WTC11 (cell line): Measurements from ENCODE around the gene IYD. TPM values are rescaled to one million over a fixed set of nuclear protein-coding genes. Genes with fewer than 3 reads are reported as not detected.

ENCODE experiments used
- ATAC-seq: fragments of 200-7000 bp; cut with Tn5 transposase; 2 replicates; pipeline ENCODE4 v1.10.0; 2021; ENCODE audit warnings: mild to moderate bottlenecking, moderate library complexity
- CTCF ChIA-PET: fragments of 300-600 bp; sonication (Branson Sonifier 250); formaldehyde crosslinking; loops from one replicate; lab custom pipeline; 2021; ENCODE audit warnings: antibody characterized with exemption; lab: Charles Lee
- POLR2A ChIA-PET: fragments of 350-600 bp; sonication (Branson Sonifier 250); formaldehyde crosslinking; loops from one replicate; lab custom pipeline; 2021; ENCODE audit warnings: antibody characterized with exemption; lab: Charles Lee
- DNase-seq: peaks from one replicate; pipeline ENCODE4 v3.0.0; 2021; ENCODE audit warnings: low spot score
- H3K27ac Mint-ChIP-seq: 2 replicates; pipeline ENCODE4 v1.8.0; 2021; ENCODE audit warnings: mixed read lengths
- H3K27me3 Mint-ChIP-seq: 2 replicates; pipeline ENCODE4 v1.8.0; 2021; ENCODE audit warnings: low read depth, mild to moderate bottlenecking, moderate library complexity, mixed read lengths
- H3K36me3 Mint-ChIP-seq: 2 replicates; pipeline ENCODE4 v1.8.0; 2021; ENCODE audit warnings: mixed read lengths
- H3K4me1 Mint-ChIP-seq: 2 replicates; pipeline ENCODE4 v1.8.0; 2022; ENCODE audit warnings: mixed read lengths
- H3K4me3 Mint-ChIP-seq: 2 replicates; pipeline ENCODE4 v1.8.0; 2021; ENCODE audit warnings: mild to moderate bottlenecking, moderate library complexity, mixed read lengths
- H3K9me3 Mint-ChIP-seq: 2 replicates; pipeline ENCODE4 v1.8.0; 2021; ENCODE audit warnings: mixed read lengths
- CREB1 ChIP-seq: sonication (generic); formaldehyde crosslinking; IDR thresholded peaks from 2 replicates; pipeline ENCODE4 v1.8.0; 2023; ENCODE audit warnings: mild to moderate bottlenecking, missing genetic modification reagents
- ELF4 ChIP-seq: sonication (generic); formaldehyde crosslinking; IDR thresholded peaks from 2 replicates; pipeline ENCODE4 v1.8.1; 2022; ENCODE audit warnings: low read depth, mild to moderate bottlenecking, moderate library complexity, missing genetic modification reagents
- JAZF1 ChIP-seq: fragments of 250-450 bp; sonication (Bioruptor Pico); IDR thresholded peaks from 2 replicates; pipeline ENCODE4 v1.9.0; 2021; ENCODE audit warnings: moderate library complexity, mild to moderate bottlenecking, inconsistent platforms
- JUN ChIP-seq: sonication (generic); formaldehyde crosslinking; IDR thresholded peaks from 2 replicates; pipeline ENCODE4 v1.8.0; 2023; ENCODE audit warnings: mild to moderate bottlenecking, missing genetic modification reagents
- MYBL2 ChIP-seq: sonication (generic); formaldehyde crosslinking; IDR thresholded peaks from 2 replicates; pipeline ENCODE4 v1.8.1; 2023; ENCODE audit warnings: mild to moderate bottlenecking, moderate library complexity, missing genetic modification reagents
- RORB ChIP-seq: fragments of 250-450 bp; sonication (Bioruptor Pico); IDR thresholded peaks from 2 replicates; pipeline ENCODE4 v1.9.0; 2021; ENCODE audit warnings: mild to moderate bottlenecking
- SOX15 ChIP-seq: fragments of 250-450 bp; sonication (Bioruptor Pico); IDR thresholded peaks from 2 replicates; pipeline ENCODE4 v1.9.0; 2021; ENCODE audit warnings: mild to moderate bottlenecking
- TEAD4 ChIP-seq: sonication (generic); formaldehyde crosslinking; IDR thresholded peaks from 2 replicates; pipeline ENCODE4 v1.8.0; 2022; ENCODE audit warnings: mild to moderate bottlenecking, missing genetic modification reagents
- ZNF138 ChIP-seq: sonication (generic); formaldehyde crosslinking; conservative IDR thresholded peaks from 2 replicates; pipeline ENCODE4 v1.8.1; 2022; ENCODE audit warnings: mild to moderate bottlenecking, moderate library complexity, missing genetic modification reagents
- ZNF232 ChIP-seq: sonication (generic); formaldehyde crosslinking; IDR thresholded peaks from 2 replicates; pipeline ENCODE4 v1.8.0; 2022; ENCODE audit warnings: mild to moderate bottlenecking, missing genetic modification reagents
- ZNF263 ChIP-seq: sonication (generic); formaldehyde crosslinking; IDR thresholded peaks from 2 replicates; pipeline ENCODE4 v1.8.1; 2022; ENCODE audit warnings: low read depth, mild to moderate bottlenecking, moderate library complexity, missing genetic modification reagents
- ZNF396 ChIP-seq: fragments of 250-450 bp; sonication (Bioruptor Pico); IDR thresholded peaks from 2 replicates; pipeline ENCODE4 v1.8.0; 2021; ENCODE audit warnings: mild to moderate bottlenecking, moderate library complexity, borderline replicate concordance
- total RNA-seq: library from RNA; stranded (reverse); gene quantifications from 3 replicates; pipeline ENCODE4 v1.2.3, GENCODE V29; 2021
- TF ChIP-seq, protein P1 (sequence below): sonication (generic); formaldehyde crosslinking; IDR thresholded peaks from 2 replicates; pipeline ENCODE4 v1.8.0; 2022; ENCODE audit warnings: missing genetic modification reagents
- TF ChIP-seq, protein P2 (sequence below): sonication (generic); formaldehyde crosslinking; IDR thresholded peaks from 2 replicates; pipeline ENCODE4 v1.8.0; 2022; ENCODE audit warnings: mild to moderate bottlenecking, missing genetic modification reagents
- TF ChIP-seq, protein P3 (sequence below): sonication (generic); formaldehyde crosslinking; IDR thresholded peaks from 2 replicates; pipeline ENCODE4 v1.8.1; 2022; ENCODE audit warnings: low read depth, mild to moderate bottlenecking, moderate library complexity, missing genetic modification reagents, borderline replicate concordance
- TF ChIP-seq, protein P4 (sequence below): sonication (generic); formaldehyde crosslinking; IDR thresholded peaks from 2 replicates; pipeline ENCODE4 v1.8.1; 2023; ENCODE audit warnings: mild to moderate bottlenecking, moderate library complexity, missing genetic modification reagents
- TF ChIP-seq, protein P5 (sequence below): sonication (generic); formaldehyde crosslinking; IDR thresholded peaks from 2 replicates; pipeline ENCODE4 v1.8.1; 2022; ENCODE audit warnings: low read depth, missing genetic modification reagents, borderline replicate concordance
- TF ChIP-seq, protein P6 (sequence below): sonication (generic); formaldehyde crosslinking; IDR thresholded peaks from 2 replicates; pipeline ENCODE4 v1.8.1; 2023; ENCODE audit warnings: mild to moderate bottlenecking, missing genetic modification reagents

IYD gene
- total RNA-seq, 1 experiment from 2014 or later: not detected

DNA sequence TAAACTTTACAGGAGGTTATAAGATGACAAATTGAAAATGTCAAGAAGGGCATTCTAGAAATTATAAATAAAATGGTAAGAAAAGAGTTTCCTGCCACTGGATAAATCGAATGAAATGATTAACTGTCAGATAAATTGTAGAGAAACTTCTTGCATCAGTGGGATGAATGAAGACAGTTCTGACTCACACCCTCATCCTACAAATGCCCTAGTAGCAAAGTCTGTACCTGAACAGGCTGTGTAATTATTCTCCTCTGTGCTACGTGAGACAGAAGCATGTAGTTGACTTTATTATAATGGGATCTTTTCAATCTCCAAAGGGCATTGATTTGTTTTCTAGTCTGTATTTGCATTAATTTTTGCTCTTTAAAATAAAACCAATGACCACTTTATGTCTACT is 47.3 kb downstream of the IYD start (continued):
- TF ChIP-seq, protein P1, sequence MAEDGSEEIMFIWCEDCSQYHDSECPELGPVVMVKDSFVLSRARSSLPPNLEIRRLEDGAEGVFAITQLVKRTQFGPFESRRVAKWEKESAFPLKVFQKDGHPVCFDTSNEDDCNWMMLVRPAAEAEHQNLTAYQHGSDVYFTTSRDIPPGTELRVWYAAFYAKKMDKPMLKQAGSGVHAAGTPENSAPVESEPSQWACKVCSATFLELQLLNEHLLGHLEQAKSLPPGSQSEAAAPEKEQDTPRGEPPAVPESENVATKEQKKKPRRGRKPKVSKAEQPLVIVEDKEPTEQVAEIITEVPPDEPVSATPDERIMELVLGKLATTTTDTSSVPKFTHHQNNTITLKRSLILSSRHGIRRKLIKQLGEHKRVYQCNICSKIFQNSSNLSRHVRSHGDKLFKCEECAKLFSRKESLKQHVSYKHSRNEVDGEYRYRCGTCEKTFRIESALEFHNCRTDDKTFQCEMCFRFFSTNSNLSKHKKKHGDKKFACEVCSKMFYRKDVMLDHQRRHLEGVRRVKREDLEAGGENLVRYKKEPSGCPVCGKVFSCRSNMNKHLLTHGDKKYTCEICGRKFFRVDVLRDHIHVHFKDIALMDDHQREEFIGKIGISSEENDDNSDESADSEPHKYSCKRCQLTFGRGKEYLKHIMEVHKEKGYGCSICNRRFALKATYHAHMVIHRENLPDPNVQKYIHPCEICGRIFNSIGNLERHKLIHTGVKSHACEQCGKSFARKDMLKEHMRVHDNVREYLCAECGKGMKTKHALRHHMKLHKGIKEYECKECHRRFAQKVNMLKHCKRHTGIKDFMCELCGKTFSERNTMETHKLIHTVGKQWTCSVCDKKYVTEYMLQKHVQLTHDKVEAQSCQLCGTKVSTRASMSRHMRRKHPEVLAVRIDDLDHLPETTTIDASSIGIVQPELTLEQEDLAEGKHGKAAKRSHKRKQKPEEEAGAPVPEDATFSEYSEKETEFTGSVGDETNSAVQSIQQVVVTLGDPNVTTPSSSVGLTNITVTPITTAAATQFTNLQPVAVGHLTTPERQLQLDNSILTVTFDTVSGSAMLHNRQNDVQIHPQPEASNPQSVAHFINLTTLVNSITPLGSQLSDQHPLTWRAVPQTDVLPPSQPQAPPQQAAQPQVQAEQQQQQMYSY (CRISPR knock-in tag): no peak

DNA sequence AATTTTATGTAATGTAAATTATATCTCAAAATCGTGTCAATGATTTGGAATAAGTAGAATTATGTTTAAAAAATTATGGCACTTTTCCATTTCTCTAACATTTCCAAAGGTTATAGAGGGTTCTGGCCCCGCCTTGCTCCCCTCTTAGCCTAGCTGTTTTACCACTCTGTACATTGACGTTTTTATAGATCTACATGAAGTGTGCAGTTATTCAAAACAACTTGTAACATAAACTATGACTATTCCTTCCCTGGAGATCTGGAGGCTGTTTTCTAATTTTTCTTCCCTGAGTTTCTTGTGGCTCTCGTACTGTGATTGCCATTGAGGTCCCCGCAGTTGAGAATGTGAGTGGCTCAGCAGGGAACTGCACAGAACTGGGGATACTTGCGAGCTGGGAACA is 48.4 kb downstream of the IYD start:
- ChIA-PET CTCF (interaction anchor here (0.6 to 2.8 kb wide), 11 partner anchors 22 to 400 kb away, joined by 3 to 40 read pairs (median 10); partner anchors contain the start of gene PLEKHG1), POLR2A (no interaction called here)
- Mint-ChIP-seq H3K27me3 (no peaks in the 10 kb centered on the region), H3K4me3 (no peak overlapping the region), H3K36me3 (0 out of 2 replicates have a peak, but pooled peaks cover 2% of the 10 kb centered on the region), H3K4me1 (peaks cover 6% of the 10 kb centered on the region), H3K9me3 (peaks cover 20% of the 10 kb centered on the region), H3K27ac (no peak overlapping the region)
- DNase-seq (no peak), ATAC-seq (no peak)
- TF ChIP-seq, protein P2, sequence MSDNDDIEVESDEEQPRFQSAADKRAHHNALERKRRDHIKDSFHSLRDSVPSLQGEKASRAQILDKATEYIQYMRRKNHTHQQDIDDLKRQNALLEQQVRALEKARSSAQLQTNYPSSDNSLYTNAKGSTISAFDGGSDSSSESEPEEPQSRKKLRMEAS (CRISPR knock-in tag): no peak
- TF ChIP-seq JAZF1 (CRISPR knock-in tag): no peak
- no peak for TF ChIP-seq ELF4 (CRISPR knock-in tag)
- TF ChIP-seq CREB1 (CRISPR knock-in tag): no peak

DNA sequence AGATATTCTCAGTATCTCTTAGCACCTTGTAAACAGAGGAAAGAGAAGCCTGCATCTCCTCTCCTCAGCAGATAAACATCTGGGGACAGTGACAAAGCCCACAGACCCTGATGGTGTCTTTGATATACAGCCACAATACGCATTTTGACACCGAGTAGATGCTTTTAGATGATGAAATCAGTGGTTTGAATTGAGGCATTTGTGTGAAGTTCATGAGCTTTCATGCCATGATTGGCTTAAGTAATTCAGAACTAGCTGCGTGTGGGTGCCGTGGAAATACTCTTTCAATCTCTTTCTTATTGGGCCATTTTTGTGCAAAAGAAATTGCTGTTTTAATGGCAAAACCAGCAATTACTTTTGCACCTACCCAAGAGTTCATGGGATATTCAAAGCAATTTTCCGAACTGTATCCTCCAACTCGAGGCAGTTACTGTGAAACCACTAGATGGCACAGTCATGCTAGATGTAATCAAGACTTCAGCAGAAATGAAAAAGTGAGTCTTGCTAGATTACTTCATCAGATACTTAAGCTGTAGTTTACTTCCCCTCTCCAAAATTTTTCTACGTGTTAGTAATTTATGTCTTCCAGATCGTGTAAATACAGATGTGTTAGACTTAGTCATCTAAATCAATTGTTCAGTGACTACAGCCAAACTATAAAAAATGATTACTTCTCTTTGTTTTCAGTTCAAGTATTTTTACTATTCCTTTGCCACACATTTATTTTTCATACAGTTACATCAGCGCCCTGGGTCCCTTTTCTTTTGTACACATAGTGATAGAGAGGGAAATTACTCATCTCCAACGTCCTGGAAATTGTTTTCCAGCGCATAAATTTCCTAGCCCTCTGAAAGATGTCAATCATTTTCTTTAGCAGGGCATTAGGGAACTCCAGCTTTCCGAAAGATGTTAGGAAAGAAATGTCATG is 49.4 kb downstream of the IYD start:
- no peak overlapping the region for H3K27ac Mint-ChIP-seq

More for the DNA sequence above, 49.4 kb downstream of the IYD start:
- ChIA-PET CTCF (interaction anchor here (0.6 to 2.8 kb wide), 26 partner anchors 11 to 402 kb away, joined by 3 to 40 read pairs (median 4); partner anchors contain the start of gene PLEKHG1), POLR2A (interaction anchor here (1.0 to 1.3 kb wide), 2 partner anchors 181 to 397 kb away, joined by 3 to 6 read pairs; partner anchors contain the start of gene PLEKHG1)
- DNase-seq: no peak
- ATAC-seq: peak; percentile 67
- H3K27me3 Mint-ChIP-seq: no peaks in the 10 kb centered on the region
- peaks cover 18% of the 10 kb centered on the region for H3K9me3 Mint-ChIP-seq
- peaks cover 6% of the 10 kb centered on the region for H3K4me1 Mint-ChIP-seq
- H3K4me3 Mint-ChIP-seq: no peak overlapping the region
- 0 out of 2 replicates have a peak, but pooled peaks cover 2% of the 10 kb centered on the region for H3K36me3 Mint-ChIP-seq
- TF ChIP-seq ELF4 (CRISPR knock-in tag) (no peak), RORB (no peak), ZNF263 (CRISPR knock-in tag) (no peak), MYBL2 (CRISPR knock-in tag) (no peak), SOX15 (CRISPR knock-in tag) (no peak), TEAD4 (CRISPR knock-in tag) (no peak), ZNF396 (CRISPR knock-in tag) (no peak), JUN (no peak), ZNF138 (CRISPR knock-in tag) (no peak), ZNF232 (CRISPR knock-in tag) (no peak)
- TF ChIP-seq, protein P3, sequence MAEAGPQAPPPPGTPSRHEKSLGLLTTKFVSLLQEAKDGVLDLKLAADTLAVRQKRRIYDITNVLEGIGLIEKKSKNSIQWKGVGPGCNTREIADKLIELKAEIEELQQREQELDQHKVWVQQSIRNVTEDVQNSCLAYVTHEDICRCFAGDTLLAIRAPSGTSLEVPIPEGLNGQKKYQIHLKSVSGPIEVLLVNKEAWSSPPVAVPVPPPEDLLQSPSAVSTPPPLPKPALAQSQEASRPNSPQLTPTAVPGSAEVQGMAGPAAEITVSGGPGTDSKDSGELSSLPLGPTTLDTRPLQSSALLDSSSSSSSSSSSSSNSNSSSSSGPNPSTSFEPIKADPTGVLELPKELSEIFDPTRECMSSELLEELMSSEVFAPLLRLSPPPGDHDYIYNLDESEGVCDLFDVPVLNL (CRISPR knock-in tag): no peak
- TF ChIP-seq, protein P4, sequence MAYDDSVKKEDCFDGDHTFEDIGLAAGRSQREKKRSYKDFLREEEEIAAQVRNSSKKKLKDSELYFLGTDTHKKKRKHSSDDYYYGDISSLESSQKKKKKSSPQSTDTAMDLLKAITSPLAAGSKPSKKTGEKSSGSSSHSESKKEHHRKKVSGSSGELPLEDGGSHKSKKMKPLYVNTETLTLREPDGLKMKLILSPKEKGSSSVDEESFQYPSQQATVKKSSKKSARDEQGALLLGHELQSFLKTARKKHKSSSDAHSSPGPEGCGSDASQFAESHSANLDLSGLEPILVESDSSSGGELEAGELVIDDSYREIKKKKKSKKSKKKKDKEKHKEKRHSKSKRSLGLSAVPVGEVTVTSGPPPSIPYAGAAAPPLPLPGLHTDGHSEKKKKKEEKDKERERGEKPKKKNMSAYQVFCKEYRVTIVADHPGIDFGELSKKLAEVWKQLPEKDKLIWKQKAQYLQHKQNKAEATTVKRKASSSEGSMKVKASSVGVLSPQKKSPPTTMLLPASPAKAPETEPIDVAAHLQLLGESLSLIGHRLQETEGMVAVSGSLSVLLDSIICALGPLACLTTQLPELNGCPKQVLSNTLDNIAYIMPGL (CRISPR knock-in tag): no peak
- TF ChIP-seq, protein P5, sequence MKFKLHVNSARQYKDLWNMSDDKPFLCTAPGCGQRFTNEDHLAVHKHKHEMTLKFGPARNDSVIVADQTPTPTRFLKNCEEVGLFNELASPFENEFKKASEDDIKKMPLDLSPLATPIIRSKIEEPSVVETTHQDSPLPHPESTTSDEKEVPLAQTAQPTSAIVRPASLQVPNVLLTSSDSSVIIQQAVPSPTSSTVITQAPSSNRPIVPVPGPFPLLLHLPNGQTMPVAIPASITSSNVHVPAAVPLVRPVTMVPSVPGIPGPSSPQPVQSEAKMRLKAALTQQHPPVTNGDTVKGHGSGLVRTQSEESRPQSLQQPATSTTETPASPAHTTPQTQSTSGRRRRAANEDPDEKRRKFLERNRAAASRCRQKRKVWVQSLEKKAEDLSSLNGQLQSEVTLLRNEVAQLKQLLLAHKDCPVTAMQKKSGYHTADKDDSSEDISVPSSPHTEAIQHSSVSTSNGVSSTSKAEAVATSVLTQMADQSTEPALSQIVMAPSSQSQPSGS (CRISPR knock-in tag): no peak
- TF ChIP-seq, protein P6, sequence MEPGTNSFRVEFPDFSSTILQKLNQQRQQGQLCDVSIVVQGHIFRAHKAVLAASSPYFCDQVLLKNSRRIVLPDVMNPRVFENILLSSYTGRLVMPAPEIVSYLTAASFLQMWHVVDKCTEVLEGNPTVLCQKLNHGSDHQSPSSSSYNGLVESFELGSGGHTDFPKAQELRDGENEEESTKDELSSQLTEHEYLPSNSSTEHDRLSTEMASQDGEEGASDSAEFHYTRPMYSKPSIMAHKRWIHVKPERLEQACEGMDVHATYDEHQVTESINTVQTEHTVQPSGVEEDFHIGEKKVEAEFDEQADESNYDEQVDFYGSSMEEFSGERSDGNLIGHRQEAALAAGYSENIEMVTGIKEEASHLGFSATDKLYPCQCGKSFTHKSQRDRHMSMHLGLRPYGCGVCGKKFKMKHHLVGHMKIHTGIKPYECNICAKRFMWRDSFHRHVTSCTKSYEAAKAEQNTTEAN (CRISPR knock-in tag): no peak
